GM12878 (cell line): Measurements from ENCODE around the gene DCAF12. TPM values are rescaled to one million over a fixed set of nuclear protein-coding genes. Genes with fewer than 3 reads are reported as not detected.
A peak's percentile ranks its signal among the peaks of the same experiment; 100 is the strongest.

ENCODE experiments used
- ATAC-seq: fragments of 200-7000 bp; cut with Tn5 transposase; 3 replicates; pipeline ENCODE4 v1.9.1; 2020; ENCODE audit warnings: mild to moderate bottlenecking, moderate library complexity
- BruUV-seq: library from RNA; stranded (reverse); fragments of 400-500 nt; replicated peaks from 2 replicates; lab custom pipeline; 2021; lab: Mats Ljungman, UMichigan
- CTCF ChIA-PET: fragments of 300-600 bp; sonication (Branson Sonifier 250); formaldehyde crosslinking; extraction: SDS; loops from one replicate; lab custom pipeline; 2021; ENCODE audit warnings: inconsistent platforms; lab: Yijun Ruan, JAX
- POLR2A ChIA-PET: fragments of 350-600 bp; formaldehyde crosslinking; extraction: SDS; loops from one replicate; lab custom pipeline; 2021; ENCODE audit warnings: inconsistent platforms; lab: Charles Lee
- RAD21 ChIA-PET: fragments of 300-600 bp; sonication (Branson Sonifier 250); formaldehyde crosslinking; loops from one replicate; lab custom pipeline; 2023; ENCODE audit warnings: antibody characterized with exemption; ENCODE audit not compliant: unreplicated experiment; lab: Charles Lee
- SMC1A ChIA-PET: fragments of 300-600 bp; sonication (Branson Sonifier 250); formaldehyde crosslinking; loops from one replicate; lab custom pipeline; 2023; ENCODE audit not compliant: unreplicated experiment, uncharacterized antibody; lab: Charles Lee
- DNase-seq: peaks from one replicate; pipeline ENCODE4 v3.0.0-alpha.2; 2011; ENCODE audit warnings: low read depth, low spot score
- FAIRE-seq: peaks from 3 replicates; lab custom pipeline; 2011; peaks lifted over from hg19 to GRCh38; lab: Jason Lieb, UNC
- H2AFZ ChIP-seq: 2 replicates; pipeline ENCODE4 v1.6.0; 2011; ENCODE audit warnings: low read depth, low read length, control low read depth; ENCODE audit not compliant: control insufficient read depth
- H3K27ac ChIP-seq: 2 replicates; pipeline ENCODE4 v1.5.1; 2011; ENCODE audit warnings: control low read depth; ENCODE audit not compliant: control insufficient read depth, insufficient read depth
- H3K27me3 ChIP-seq, 2 experiments: replicated peaks in 1 of 2; 2 replicates each; pipeline versions ENCODE4 v1.6.0 to v1.6.1; 2011; ENCODE audit warnings: low read length in 1 of 2; ENCODE audit not compliant: control insufficient read depth in 2 of 2, insufficient read depth in 2 of 2
- H3K36me3 ChIP-seq, 2 experiments: 2 replicates each; pipeline ENCODE4 v1.5.1; 2011; ENCODE audit warnings: low read length in 1 of 2; ENCODE audit not compliant: control insufficient read depth in 2 of 2, insufficient read depth in 2 of 2
- H3K4me1 ChIP-seq: 2 replicates; pipeline ENCODE4 v1.6.1; 2011; ENCODE audit warnings: mild to moderate bottlenecking, low read length, moderate library complexity, mixed read lengths; ENCODE audit not compliant: control insufficient read depth, insufficient read depth
- H3K4me2 ChIP-seq: 2 replicates; pipeline ENCODE4 v1.6.0; 2011; ENCODE audit warnings: control low read depth; ENCODE audit not compliant: control insufficient read depth, insufficient read depth
- H3K4me3 ChIP-seq: fragments of 200-600 bp; sonication (generic); 2 replicates; pipeline ENCODE4 v1.5.1; 2016
- H3K79me2 ChIP-seq: 2 replicates; pipeline ENCODE4 v1.6.0; 2011; ENCODE audit warnings: low read length; ENCODE audit not compliant: control insufficient read depth, insufficient read depth
- H3K9ac ChIP-seq: 2 replicates; pipeline ENCODE4 v1.8.0; 2011; ENCODE audit warnings: low read length, control low read depth, mixed read lengths; ENCODE audit not compliant: control insufficient read depth, insufficient read depth
- H3K9me3 ChIP-seq: replicated peaks from 3 replicates; pipeline ENCODE4 v1.5.1; 2011; ENCODE audit warnings: mild to moderate bottlenecking, low read length; ENCODE audit not compliant: control insufficient read depth, insufficient read depth
- H4K20me1 ChIP-seq: 2 replicates; pipeline ENCODE4 v1.6.0; 2011; ENCODE audit not compliant: control insufficient read depth, insufficient read depth
- BRCA1 ChIP-seq: IDR thresholded peaks from 2 replicates; pipeline ENCODE4 v1.6.1; 2011; ENCODE audit warnings: low read depth, low read length, improper control_type of control experiment
- EED ChIP-seq: sonication (generic); IDR thresholded peaks from 2 replicates; pipeline ENCODE4 v1.6.1; 2016; ENCODE audit warnings: antibody characterized with exemption, low read depth
- HCFC1 ChIP-seq: fragments of 150-350 bp; IDR thresholded peaks from 2 replicates; pipeline ENCODE4 v1.6.1; 2014; ENCODE audit warnings: low read length
- NRF1 ChIP-seq: conservative IDR thresholded peaks from 2 replicates; pipeline ENCODE4 v1.6.1; 2011; ENCODE audit warnings: mild to moderate bottlenecking, low read depth, low read length, improper control_type of control experiment
- RAD51 ChIP-seq: fragments of 450-650 bp; IDR thresholded peaks from 2 replicates; pipeline ENCODE4 v1.6.1; 2016; ENCODE audit warnings: moderate library complexity, mild to moderate bottlenecking, inconsistent platforms
- RELA ChIP-seq: fragments of 450-650 bp; IDR thresholded peaks from 2 replicates; pipeline ENCODE4 v1.8.0; 2014; ENCODE audit warnings: borderline replicate concordance; ENCODE audit not compliant: partially characterized antibody
- SIN3A ChIP-seq: IDR thresholded peaks from 2 replicates; pipeline ENCODE4 v1.6.1; 2012; ENCODE audit warnings: low read depth, low read length, improper control_type of control experiment
- SREBF2 ChIP-seq: IDR thresholded peaks from 2 replicates; pipeline ENCODE4 v1.6.1; 2012; ENCODE audit warnings: mild to moderate bottlenecking, low read length
- SRF ChIP-seq, 2 experiments: IDR thresholded peaks; 2 replicates each; pipeline ENCODE4 v1.6.1; 2011; ENCODE audit warnings: low read depth in 2 of 2, low read length in 2 of 2, mild to moderate bottlenecking in 1 of 2, moderate library complexity in 1 of 2
- STAT1 ChIP-seq: fragments of 450-650 bp; conservative IDR thresholded peaks from 2 replicates; pipeline ENCODE4 v1.6.1; 2014; ENCODE audit warnings: antibody characterized with exemption, mild to moderate bottlenecking
- YBX1 ChIP-seq: fragments of 450-650 bp; IDR thresholded peaks from 2 replicates; pipeline ENCODE4 v1.6.1; 2016; ENCODE audit warnings: antibody characterized with exemption
- WGBS: methylation state at CpG from one replicate; pipeline ENCODE4 v1.1.6; 2016; ENCODE audit warnings: low lambda C conversion rate; ENCODE audit not compliant: insufficient replicate concordance, insufficient coverage; ENCODE audit errors: missing lambda C conversion rate; 5-methylcytosine and 5-hydroxymethylcytosine counted together
- in situ Hi-C: fragments of 300-500 bp; cut with MboI; formaldehyde crosslinking; loops from 9 replicates; pipeline ENCODE4 v1.14.3; 2018; ENCODE audit warnings: mixed read lengths
- intact Hi-C: fragments of 100-400 bp; cut with micrococcal nuclease; formaldehyde crosslinking; loops from one replicate; pipeline ENCODE4 v1.14.2; 2022; ENCODE audit not compliant: unreplicated experiment
- polyA plus RNA-seq, 11 experiments: library from polyadenylated mRNA; depleted of rRNA in 4 of 11; unstranded in 6 of 11; stranded (reverse) in 5 of 11; fragments of >200 nt; fragmentation: Nextera tagmentation in 4 of 11; fragmentation: Illumina TruSeq in 1 of 11; extraction: Ambion mirVana in 4 of 11; extraction: Trizol in 1 of 11; gene quantifications; 1 replicate in 1 of 11; 2 replicates in 10 of 11; pipeline versions ENCODE4 v1.2.1 to v1.2.3, GENCODE V29; 2011 to 2016; ENCODE audit warnings: inconsistent platforms in 2 of 11, missing spikeins in 2 of 11, low read depth in 1 of 11
- total RNA-seq, 4 experiments: library from RNA; depleted of rRNA in 3 of 4; stranded (reverse); fragments of >200 nt in 3 of 4; fragmentation: Illumina TruSeq in 1 of 4; extraction: Trizol in 1 of 4; gene quantifications; 2 replicates each; pipeline versions ENCODE4 v1.2.1 to v1.2.3, GENCODE V29; 2013 to 2021
- TF ChIP-seq, protein P1 (sequence below): IDR thresholded peaks from 2 replicates; pipeline ENCODE4 v1.6.1; 2012; ENCODE audit warnings: low read depth, low read length, improper control_type of control experiment
- TF ChIP-seq, protein P2 (sequence below): fragments of 450-650 bp; IDR thresholded peaks from 2 replicates; pipeline ENCODE4 v1.6.1; 2016; ENCODE audit warnings: mild to moderate bottlenecking, moderate library complexity, borderline replicate concordance
- TF ChIP-seq, protein P3 (sequence below): fragments of 450-650 bp; IDR thresholded peaks from 2 replicates; pipeline ENCODE4 v1.6.1; 2017; ENCODE audit warnings: borderline replicate concordance

DCAF12 gene
- total and polyA plus RNA-seq, 10 of the 15 experiments (the other 5 are each of a cell fraction or from before 2014, with no cell fraction given), result 11.7 to 57.6 (median 34.6) TPM

DNA sequence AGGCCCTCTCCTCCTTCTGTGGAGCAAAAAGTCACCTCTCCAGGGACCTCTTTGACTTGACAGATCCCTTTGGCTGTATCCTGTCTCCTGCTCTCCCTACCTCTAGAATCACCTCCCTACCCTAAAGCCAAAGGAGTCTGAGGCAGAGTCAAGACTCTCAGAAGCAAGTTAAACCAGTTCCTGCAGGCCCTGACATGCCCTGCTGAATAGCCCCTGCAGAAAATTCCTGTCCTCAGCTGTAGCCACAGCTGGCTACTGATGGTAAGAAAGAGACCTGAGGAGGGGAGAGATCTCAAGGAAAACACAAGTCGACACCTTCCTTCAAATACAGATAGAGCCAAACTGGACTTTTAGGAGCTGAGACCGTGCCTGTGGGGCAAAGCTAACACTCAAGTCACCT lies 54.1 kb downstream of the DCAF12 start:
- CTCF ChIA-PET, result interaction anchor here (1.1 to 4.3 kb wide), 18 partner anchors 17 to 259 kb away, joined by 3 to 63 read pairs (median 7); partner anchors contain the start of gene UBAP2
- no peaks in the 10 kb centered on the region for H3K36me3 ChIP-seq
- H3K9me3 ChIP-seq, result no peaks in the 10 kb centered on the region
- RAD21 ChIA-PET, result interaction anchor here (0.9 to 1.9 kb wide), 4 partner anchors 43 to 259 kb away, joined by 3 to 10 read pairs (median 3); no protein-coding TSS in a partner anchor
- POLR2A ChIA-PET, result interaction anchor here (0.6 to 0.9 kb wide), 2 partner anchors 24 to 26 kb away, joined by 4 to 9 read pairs; partner anchors contain the start of gene UBAP2
- intact Hi-C loops, result loop anchor here (5.0 kb wide), 1 partner anchor 145 kb away; no protein-coding TSS in a partner anchor
- H3K4me1 ChIP-seq, result peaks cover 11% of the 10 kb centered on the region
- DNase-seq (no peak), FAIRE-seq (no peak), ATAC-seq (peak; percentile 30)
- peak overlapping the region; percentile 71 for H2AFZ ChIP-seq
- H4K20me1 ChIP-seq, result no peaks in the 10 kb centered on the region
- H3K79me2 ChIP-seq, result no peaks in the 10 kb centered on the region
- in situ Hi-C loops, result no loop called here
- H3K4me3 ChIP-seq, result no peak overlapping the region
- TF ChIP-seq, protein P1, sequence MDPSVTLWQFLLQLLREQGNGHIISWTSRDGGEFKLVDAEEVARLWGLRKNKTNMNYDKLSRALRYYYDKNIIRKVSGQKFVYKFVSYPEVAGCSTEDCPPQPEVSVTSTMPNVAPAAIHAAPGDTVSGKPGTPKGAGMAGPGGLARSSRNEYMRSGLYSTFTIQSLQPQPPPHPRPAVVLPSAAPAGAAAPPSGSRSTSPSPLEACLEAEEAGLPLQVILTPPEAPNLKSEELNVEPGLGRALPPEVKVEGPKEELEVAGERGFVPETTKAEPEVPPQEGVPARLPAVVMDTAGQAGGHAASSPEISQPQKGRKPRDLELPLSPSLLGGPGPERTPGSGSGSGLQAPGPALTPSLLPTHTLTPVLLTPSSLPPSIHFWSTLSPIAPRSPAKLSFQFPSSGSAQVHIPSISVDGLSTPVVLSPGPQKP, result no peak
- TF ChIP-seq STAT1 (no peak), YBX1 (no peak), NRF1 (no peak), SREBF2 (no peak), EED (no peak), HCFC1 (no peak), RELA (no peak), BRCA1 (no peak), SRF (IDR thresholded peaks at IDR 0.05; ENCODE audit: low read depth in 2 of 2, low read length in 2 of 2) (no peak), SIN3A (no peak), RAD51 (no peak)
- TF ChIP-seq, protein P2, sequence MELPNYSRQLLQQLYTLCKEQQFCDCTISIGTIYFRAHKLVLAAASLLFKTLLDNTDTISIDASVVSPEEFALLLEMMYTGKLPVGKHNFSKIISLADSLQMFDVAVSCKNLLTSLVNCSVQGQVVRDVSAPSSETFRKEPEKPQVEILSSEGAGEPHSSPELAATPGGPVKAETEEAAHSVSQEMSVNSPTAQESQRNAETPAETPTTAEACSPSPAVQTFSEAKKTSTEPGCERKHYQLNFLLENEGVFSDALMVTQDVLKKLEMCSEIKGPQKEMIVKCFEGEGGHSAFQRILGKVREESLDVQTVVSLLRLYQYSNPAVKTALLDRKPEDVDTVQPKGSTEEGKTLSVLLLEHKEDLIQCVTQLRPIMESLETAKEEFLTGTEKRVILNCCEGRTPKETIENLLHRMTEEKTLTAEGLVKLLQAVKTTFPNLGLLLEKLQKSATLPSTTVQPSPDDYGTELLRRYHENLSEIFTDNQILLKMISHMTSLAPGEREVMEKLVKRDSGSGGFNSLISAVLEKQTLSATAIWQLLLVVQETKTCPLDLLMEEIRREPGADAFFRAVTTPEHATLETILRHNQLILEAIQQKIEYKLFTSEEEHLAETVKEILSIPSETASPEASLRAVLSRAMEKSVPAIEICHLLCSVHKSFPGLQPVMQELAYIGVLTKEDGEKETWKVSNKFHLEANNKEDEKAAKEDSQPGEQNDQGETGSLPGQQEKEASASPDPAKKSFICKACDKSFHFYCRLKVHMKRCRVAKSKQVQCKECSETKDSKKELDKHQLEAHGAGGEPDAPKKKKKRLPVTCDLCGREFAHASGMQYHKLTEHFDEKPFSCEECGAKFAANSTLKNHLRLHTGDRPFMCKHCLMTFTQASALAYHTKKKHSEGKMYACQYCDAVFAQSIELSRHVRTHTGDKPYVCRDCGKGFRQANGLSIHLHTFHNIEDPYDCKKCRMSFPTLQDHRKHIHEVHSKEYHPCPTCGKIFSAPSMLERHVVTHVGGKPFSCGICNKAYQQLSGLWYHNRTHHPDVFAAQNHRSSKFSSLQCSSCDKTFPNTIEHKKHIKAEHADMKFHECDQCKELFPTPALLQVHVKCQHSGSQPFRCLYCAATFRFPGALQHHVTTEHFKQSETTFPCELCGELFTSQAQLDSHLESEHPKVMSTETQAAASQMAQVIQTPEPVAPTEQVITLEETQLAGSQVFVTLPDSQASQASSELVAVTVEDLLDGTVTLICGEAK, result no peak
- TF ChIP-seq, protein P3, sequence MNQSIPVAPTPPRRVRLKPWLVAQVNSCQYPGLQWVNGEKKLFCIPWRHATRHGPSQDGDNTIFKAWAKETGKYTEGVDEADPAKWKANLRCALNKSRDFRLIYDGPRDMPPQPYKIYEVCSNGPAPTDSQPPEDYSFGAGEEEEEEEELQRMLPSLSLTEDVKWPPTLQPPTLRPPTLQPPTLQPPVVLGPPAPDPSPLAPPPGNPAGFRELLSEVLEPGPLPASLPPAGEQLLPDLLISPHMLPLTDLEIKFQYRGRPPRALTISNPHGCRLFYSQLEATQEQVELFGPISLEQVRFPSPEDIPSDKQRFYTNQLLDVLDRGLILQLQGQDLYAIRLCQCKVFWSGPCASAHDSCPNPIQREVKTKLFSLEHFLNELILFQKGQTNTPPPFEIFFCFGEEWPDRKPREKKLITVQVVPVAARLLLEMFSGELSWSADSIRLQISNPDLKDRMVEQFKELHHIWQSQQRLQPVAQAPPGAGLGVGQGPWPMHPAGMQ, result no peak
- 64% methylated on average over 2 of the region's 2 CpGs for WGBS
- BruUV-seq, result no TSS peak
- no peak overlapping the region for H3K9ac ChIP-seq
- no peak overlapping the region for H3K4me2 ChIP-seq
- no peaks in the 10 kb centered on the region for H3K27me3 ChIP-seq
- SMC1A ChIA-PET, result interaction anchor here (0.9 to 3.2 kb wide), 11 partner anchors 15 to 265 kb away, joined by 3 to 17 read pairs (median 5); no protein-coding TSS in a partner anchor
- H3K27ac ChIP-seq, result 0 out of 2 replicates have a peak overlapping the region, but pooled peaks have one; percentile 18
